Panc1 (cell line): Measurements from ENCODE around the gene RAMAC. TPM values are rescaled to one million over a fixed set of nuclear protein-coding genes. Genes with fewer than 3 reads are reported as not detected.

Experiments
- ATAC-seq: fragments of 200-7000 bp; cut with Tn5 transposase; 2 replicates; pipeline ENCODE4 v1.9.1; 2020; ENCODE audit warnings: mild to moderate bottlenecking, moderate library complexity
- BruUV-seq: library from RNA; stranded (reverse); fragments of 400-500 nt; replicated peaks from 2 replicates; lab custom pipeline; 2021; lab: Mats Ljungman, UMichigan
- CTCF ChIA-PET: fragments of 300-600 bp; sonication (Branson Sonifier 250); formaldehyde crosslinking; loops from one replicate; lab custom pipeline; 2022; ENCODE audit warnings: antibody characterized with exemption; lab: Charles Lee
- POLR2A ChIA-PET: fragments of 300-600 bp; sonication (Branson Sonifier 250); formaldehyde crosslinking; loops from one replicate; lab custom pipeline; 2022; ENCODE audit warnings: antibody characterized with exemption; lab: Charles Lee
- DNase-seq: peaks from one replicate; pipeline ENCODE4 v3.0.0-alpha.2; 2010; ENCODE audit warnings: low read depth, low spot score
- H3K27ac ChIP-seq: 2 replicates; pipeline ENCODE4 v1.5.1; 2011; ENCODE audit warnings: mild to moderate bottlenecking, low read length, inconsistent platforms
- H3K27me3 ChIP-seq: fragments of 200-500 bp; sonication (Bioruptor generic); 2 replicates; pipeline ENCODE4 v1.6.0; 2014; ENCODE audit warnings: low read length, inconsistent platforms; ENCODE audit not compliant: control insufficient read depth, insufficient read depth
- H3K36me3 ChIP-seq: fragments of 200-500 bp; sonication (Bioruptor generic); 2 replicates; pipeline ENCODE4 v1.5.1; 2014; ENCODE audit warnings: inconsistent platforms, mild to moderate bottlenecking, low read length, moderate library complexity; ENCODE audit not compliant: control insufficient read depth, insufficient read depth
- H3K4me1 ChIP-seq: 2 replicates; pipeline ENCODE4 v1.5.1; 2011; ENCODE audit warnings: inconsistent platforms, mild to moderate bottlenecking, low read length, moderate library complexity; ENCODE audit not compliant: control insufficient read depth, insufficient read depth
- H3K4me3 ChIP-seq, 2 experiments: 2 replicates each; pipeline ENCODE4 v1.5.1; 2011 to 2012; ENCODE audit warnings: low read depth in 2 of 2, low read length in 2 of 2, mild to moderate bottlenecking in 2 of 2, inconsistent platforms in 1 of 2, moderate library complexity in 1 of 2
- H3K9me3 ChIP-seq: fragments of 200-500 bp; sonication (Bioruptor generic); 2 replicates; pipeline ENCODE4 v1.5.1; 2014; ENCODE audit warnings: low read depth, mild to moderate bottlenecking, inconsistent platforms, low read length, moderate library complexity; ENCODE audit not compliant: control insufficient read depth, insufficient read depth
- CTCF ChIP-seq: fragments of 450-650 bp; IDR thresholded peaks from 2 replicates; pipeline ENCODE4 v1.5.1; 2017; ENCODE audit warnings: mild to moderate bottlenecking
- POLR2AphosphoS5 ChIP-seq: IDR thresholded peaks from 2 replicates; pipeline ENCODE4 v1.6.1; 2012; ENCODE audit warnings: mild to moderate bottlenecking, low read depth, low read length, moderate library complexity
- REST ChIP-seq, 2 experiments: IDR thresholded peaks; 2 replicates each; pipeline ENCODE4 v1.6.1; 2011 to 2012; ENCODE audit warnings: low read depth in 2 of 2, control low read depth in 1 of 2, low read length in 1 of 2, mild to moderate bottlenecking in 1 of 2, moderate library complexity in 1 of 2; ENCODE audit not compliant: insufficient read depth in 1 of 2
- SIN3A ChIP-seq: IDR thresholded peaks from 2 replicates; pipeline ENCODE4 v1.6.1; 2012; ENCODE audit warnings: low read depth, mild to moderate bottlenecking, low read length, moderate library complexity, borderline replicate concordance; ENCODE audit not compliant: insufficient read depth
- TCF7L2 ChIP-seq: IDR thresholded peaks from 2 replicates; pipeline ENCODE4 v1.6.1; 2011; ENCODE audit warnings: mild to moderate bottlenecking, low read depth, low read length, inconsistent platforms
- in situ Hi-C: cut with HindIII; loops from 2 replicates; pipeline ENCODE4 v1.10.0; 2016; ENCODE audit warnings: low sequenced_read_pairs, low pct_unique_long_range_greater_than_20kb
- intact Hi-C: fragments of 100-400 bp; cut with micrococcal nuclease; formaldehyde crosslinking; loops from one replicate; pipeline ENCODE4 v1.10.0; 2022; ENCODE audit not compliant: unreplicated experiment
- total RNA-seq: library from RNA; stranded (reverse); gene quantifications from one replicate; pipeline ENCODE4 v1.2.1, GENCODE V29; 2021; ENCODE audit not compliant: unreplicated experiment

The RAMAC gene
- total RNA-seq, 1 experiment from 2014 or later = 32.0 TPM

- peak; percentile 61 for TF ChIP-seq POLR2AphosphoS5
- no peak for TF ChIP-seq SIN3A
- no peaks in the 10 kb centered on the region for H3K27me3 ChIP-seq
- POLR2A ChIA-PET = no interaction called here
- no peak for DNase-seq
- H3K27ac ChIP-seq = no peak overlapping the region
- peaks cover 4% of the 10 kb centered on the region; the same call in 1 of the 2 replicates for H3K9me3 ChIP-seq
- H3K4me3 ChIP-seq = no peak overlapping the region
- in situ Hi-C loops (no loop called here), intact Hi-C loops (no loop called here)
- ATAC-seq = no peak
- peaks cover 26% of the 10 kb centered on the region for H3K36me3 ChIP-seq
- CTCF ChIA-PET = no interaction called here
- H3K4me1 ChIP-seq = peaks cover 15% of the 10 kb centered on the region
- no TSS peak for BruUV-seq
Measured at GRCh38 chr15:83014205-83014653, 28.2 kb downstream of the RAMAC start.

- Histone ChIP-seq H3K27ac (no peak overlapping the region), H3K4me1 (peaks cover 10% of the 10 kb centered on the region), H3K27me3 (no peaks in the 10 kb centered on the region), H3K9me3 (peaks cover under 1% of the 10 kb centered on the region; the same call in 1 of the 2 replicates), H3K36me3 (peaks cover 25% of the 10 kb centered on the region), H3K4me3 (no peak overlapping the region)
- POLR2A ChIA-PET = no interaction called here
- DNase-seq (no peak), ATAC-seq (no peak)
- intact Hi-C loops (no loop called here), in situ Hi-C loops (no loop called here)
- CTCF ChIA-PET = no interaction called here
- TF ChIP-seq SIN3A (no peak), REST (IDR thresholded peaks at IDR 0.05; ENCODE audit: insufficient read depth in 1 of 2, low read depth in 2 of 2, low read length in 1 of 2) (no peak), TCF7L2 (no peak), POLR2AphosphoS5 (no peak), CTCF (no peak)
- no TSS peak for BruUV-seq
Measured at GRCh38 chr15:83015361-83015760, 29.4 kb downstream of the RAMAC start.

GRCh38 chr15:83016906-83017305 is 30.9 kb downstream of the RAMAC start:
- ChIA-PET POLR2A (no interaction called here), CTCF (no interaction called here)
- intact Hi-C loops = no loop called here
- Histone ChIP-seq H3K27me3 (no peaks in the 10 kb centered on the region), H3K27ac (no peak overlapping the region), H3K4me1 (peaks cover 4% of the 10 kb centered on the region), H3K9me3 (no peaks in the 10 kb centered on the region), H3K4me3 (no peak overlapping the region), H3K36me3 (peaks cover 23% of the 10 kb centered on the region)
- TSS peak; percentile 82 for BruUV-seq
- in situ Hi-C loops = no loop called here
- no peak for ATAC-seq
- TF ChIP-seq POLR2AphosphoS5 (no peak), REST (IDR thresholded peaks at IDR 0.05; ENCODE audit: insufficient read depth in 1 of 2, low read depth in 2 of 2, low read length in 1 of 2) (no peak), TCF7L2 (no peak), SIN3A (no peak), CTCF (no peak)
- DNase-seq = no peak
